ENCODE measurements around the gene B3GNT3. TPM values are rescaled to one million over a fixed set of nuclear protein-coding genes. Genes with fewer than 3 reads are reported as not detected.

Gene B3GNT3
- total and polyA plus RNA-seq, 2 of the 8 experiments (the other 6 are each of a cell fraction or from before 2014, with no cell fraction given): 1.5 TPM

- Histone ChIP-seq H2BK20ac (ENCODE audit: low read length) (no peak overlapping the region), H4K5ac (ENCODE audit: insufficient read length, low read depth, low read length) (no peak overlapping the region), H3K4me1 (replicated peaks in 1 of 4; ENCODE audit: control insufficient read depth in 3 of 4, insufficient read depth in 4 of 4, low read length in 3 of 4) (no peaks in the 10 kb centered on the region), H3K4me2 (ENCODE audit: insufficient read depth in 1 of 2, low read depth in 2 of 2, low read length in 2 of 2) (no peak overlapping the region), H4K8ac (ENCODE audit: extremely low read depth, insufficient read depth, low read length) (no peak overlapping the region), H3K4me3 (ENCODE audit: extremely low read depth in 1 of 4, insufficient read depth in 2 of 4, low read depth in 3 of 4, low read length in 4 of 4) (no peak overlapping the region), H2AFZ (ENCODE audit: low read length) (no peak overlapping the region), H3K14ac (ENCODE audit: insufficient read length) (no peak overlapping the region), H3K9me3 (ENCODE audit: insufficient read depth in 2 of 2, low read depth in 1 of 2, low read length in 1 of 2) (no peaks in the 10 kb centered on the region), H2BK12ac (ENCODE audit: low read depth, low read length) (no peak overlapping the region), H3K36me3 (ENCODE audit: control insufficient read depth in 2 of 4, insufficient read depth in 4 of 4, low read length in 3 of 4) (no peaks in the 10 kb centered on the region), H3K9ac (replicated peaks in 1 of 4; ENCODE audit: extremely low read depth in 1 of 4, low read depth in 3 of 4, low read length in 3 of 4) (no peak overlapping the region), H4K91ac (replicated peaks; ENCODE audit: insufficient read length, low read length) (no peak overlapping the region), H3K27me3 (replicated peaks in 1 of 4; ENCODE audit: control insufficient read depth in 3 of 4, extremely low read depth in 1 of 4, insufficient read depth in 3 of 4, low read length in 3 of 4) (no peaks in the 10 kb centered on the region), H3K23me2 (ENCODE audit: low read depth, low read length) (peaks cover 2% of the 10 kb centered on the region; the same call in 1 of the 2 replicates), H3K79me1 (ENCODE audit: low read depth, low read length) (no peaks in the 10 kb centered on the region), H3K27ac (ENCODE audit: low read depth, low read length) (no peak overlapping the region), H2BK5ac (ENCODE audit: low read depth, low read length) (no peak overlapping the region), H3K4ac (replicated peaks; ENCODE audit: insufficient read length, low read depth, low read length) (no peak overlapping the region), H2BK15ac (ENCODE audit: low read length) (no peak overlapping the region), H2BK120ac (replicated peaks; ENCODE audit: low read depth, low read length) (no peak overlapping the region), H2AK5ac (ENCODE audit: low read depth, low read length) (no peak overlapping the region), H3K18ac (ENCODE audit: extremely low read depth, low read length) (no peak overlapping the region), H3K79me2 (ENCODE audit: control insufficient read depth in 1 of 2, insufficient read depth in 2 of 2, low read length in 2 of 2) (no peaks in the 10 kb centered on the region), H3K23ac (ENCODE audit: insufficient read length) (no peak overlapping the region), H4K20me1 (replicated peaks in 1 of 2; ENCODE audit: control insufficient read depth in 1 of 2, insufficient read depth in 2 of 2, low read length in 2 of 2) (no peaks in the 10 kb centered on the region), H3K56ac (replicated peaks; ENCODE audit: insufficient read length, low read depth, low read length) (no peak overlapping the region)
- FAIRE-seq (no peak), DNase-seq (ENCODE audit: low read depth in 1 of 2, low spot score in 2 of 2) (no peak)
- ChIA-PET CTCF (ENCODE audit: partially characterized antibody) (no interaction called here), POLR2A (ENCODE audit: partially characterized antibody) (interaction anchor here (1.0 kb wide), 1 partner anchor 56 kb away, joined by 3 read pairs; no protein-coding TSS in a partner anchor)
- 89% methylated on average over 25 of the region's 38 CpGs; no CpG with 5 or more reads in 1 of the 2 experiments for WGBS, 2 experiments (ENCODE audit: extremely low coverage in 1 of 2, insufficient coverage in 1 of 2, insufficient read length in 1 of 2, insufficient replicate concordance in 2 of 2, low coverage in 1 of 2, low lambda C conversion rate in 2 of 2, missing lambda C conversion rate in 1 of 2)
- TF ChIP-seq EP300 (IDR thresholded peaks at IDR 0.05; ENCODE audit: borderline replicate concordance in 1 of 2, low read depth in 2 of 2, low read length in 2 of 2) (no peak), JUN (IDR thresholded peaks at IDR 0.05; ENCODE audit: low read depth, low read length) (no peak), KDM5A (IDR thresholded peaks at IDR 0.05; ENCODE audit: low read length) (no peak), FOSL1 (IDR thresholded peaks at IDR 0.05; ENCODE audit: insufficient read depth, low read depth, low read length) (no peak)
Observed at GRCh38 chr19:17807731-17808316, 12.9 kb downstream of the B3GNT3 start.
